Osteoblast (primary cell): ENCODE data around the gene CCDC138. TPM values are rescaled to one million over a fixed set of nuclear protein-coding genes. Genes with fewer than 3 reads are reported as not detected.

ENCODE experiments used
- DNase-seq: peaks from one replicate; pipeline ENCODE4 v3.0.0; 2011; ENCODE audit warnings: low spot score, mixed read lengths; ENCODE audit not compliant: insufficient read length; ENCODE audit errors: missing footprints
- H2AFZ ChIP-seq: 2 replicates; pipeline ENCODE4 v1.6.0; 2011; ENCODE audit warnings: mild to moderate bottlenecking, low read length
- H3K27ac ChIP-seq: 2 replicates; pipeline ENCODE4 v1.5.1; 2011; ENCODE audit warnings: mild to moderate bottlenecking, low read depth, low read length, moderate library complexity
- H3K27me3 ChIP-seq: 2 replicates; pipeline ENCODE4 v1.6.0; 2012; ENCODE audit warnings: mild to moderate bottlenecking, control low read depth, inconsistent platforms, low read length, moderate library complexity; ENCODE audit not compliant: insufficient read depth
- H3K36me3 ChIP-seq: 2 replicates; pipeline ENCODE4 v1.5.1; 2011; ENCODE audit warnings: mild to moderate bottlenecking, low read length, control low read depth, moderate library complexity; ENCODE audit not compliant: insufficient read depth
- H3K4me1 ChIP-seq: 2 replicates; pipeline ENCODE4 v1.5.1; 2011; ENCODE audit warnings: mild to moderate bottlenecking, low read length, control low read depth, moderate library complexity; ENCODE audit not compliant: insufficient read depth
- H3K4me2 ChIP-seq: 2 replicates; pipeline ENCODE4 v1.6.0; 2011; ENCODE audit warnings: mild to moderate bottlenecking, low read length; ENCODE audit not compliant: insufficient read depth
- H3K4me3 ChIP-seq: fragments of 200-600 bp; sonication (generic); 3 replicates; pipeline ENCODE4 v1.5.1; 2012; ENCODE audit warnings: mild to moderate bottlenecking, low read length, inconsistent platforms; ENCODE audit not compliant: insufficient read depth
- H3K79me2 ChIP-seq: 2 replicates; pipeline ENCODE4 v1.6.0; 2012; ENCODE audit warnings: mild to moderate bottlenecking, low read length, control low read depth, inconsistent platforms; ENCODE audit not compliant: insufficient read depth
- H3K9me3 ChIP-seq: 2 replicates; pipeline ENCODE4 v1.5.1; 2011; ENCODE audit warnings: low read depth, low read length, control low read depth
- H4K20me1 ChIP-seq: 2 replicates; pipeline ENCODE4 v1.6.0; 2012; ENCODE audit warnings: mild to moderate bottlenecking, low read length, control low read depth; ENCODE audit not compliant: insufficient read depth
- CTCF ChIP-seq: IDR thresholded peaks from 2 replicates; pipeline ENCODE4 v1.5.1; 2011; ENCODE audit warnings: mild to moderate bottlenecking, low read depth, low read length, moderate library complexity; ENCODE audit errors: extremely low read depth
- total RNA-seq: library from RNA; depleted of rRNA; stranded (reverse); fragments of >200 nt; gene quantifications from 2 replicates; pipeline ENCODE4 v1.2.3, GENCODE V29; 2012

Gene CCDC138
- total RNA-seq, 1 donor: 5.1 TPM

DNA sequence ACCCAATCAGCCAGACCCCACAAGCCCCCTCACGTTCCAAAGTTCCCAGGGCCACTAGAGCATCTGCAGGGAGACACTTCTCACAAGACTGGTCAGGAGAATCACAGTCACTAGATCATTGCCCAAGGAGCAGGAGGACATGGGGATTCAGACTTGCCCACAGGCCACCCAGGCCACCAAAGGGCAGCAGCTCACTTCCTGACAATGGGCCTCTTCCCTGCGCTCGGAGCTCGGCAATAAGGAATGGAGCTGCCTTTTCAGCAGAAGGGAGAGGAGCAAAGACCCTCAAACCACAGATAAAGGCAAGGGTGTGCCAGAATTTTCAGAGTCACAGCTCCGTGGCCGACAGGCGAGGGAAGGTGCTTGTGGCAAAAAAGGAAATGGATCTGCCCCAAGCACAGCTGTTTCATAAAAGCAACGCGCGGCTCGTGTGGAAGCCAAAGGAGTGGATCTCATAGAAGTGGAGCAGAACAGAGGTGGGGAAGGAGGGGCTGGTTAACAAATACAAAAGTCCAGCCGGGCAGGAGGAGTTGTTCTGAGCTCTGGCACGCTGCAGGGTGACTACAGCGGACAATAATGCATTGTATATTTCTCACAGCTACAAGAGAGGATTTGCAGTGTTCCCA, 130.3 kb downstream of the CCDC138 start:
- peaks cover 10% of the 10 kb centered on the region for H3K27me3 ChIP-seq
- no peaks in the 10 kb centered on the region for H3K4me1 ChIP-seq
- DNase-seq: no peak
- no peaks in the 10 kb centered on the region for H3K9me3 ChIP-seq
- TF ChIP-seq CTCF: no peak
- H3K4me2 ChIP-seq: no peak overlapping the region
- H3K36me3 ChIP-seq: no peaks in the 10 kb centered on the region
- H3K27ac ChIP-seq: no peak overlapping the region
- no peaks in the 10 kb centered on the region for H3K79me2 ChIP-seq
- no peak overlapping the region for H3K4me3 ChIP-seq
- H2AFZ ChIP-seq: no peak overlapping the region
- H4K20me1 ChIP-seq: no peaks in the 10 kb centered on the region

DNA sequence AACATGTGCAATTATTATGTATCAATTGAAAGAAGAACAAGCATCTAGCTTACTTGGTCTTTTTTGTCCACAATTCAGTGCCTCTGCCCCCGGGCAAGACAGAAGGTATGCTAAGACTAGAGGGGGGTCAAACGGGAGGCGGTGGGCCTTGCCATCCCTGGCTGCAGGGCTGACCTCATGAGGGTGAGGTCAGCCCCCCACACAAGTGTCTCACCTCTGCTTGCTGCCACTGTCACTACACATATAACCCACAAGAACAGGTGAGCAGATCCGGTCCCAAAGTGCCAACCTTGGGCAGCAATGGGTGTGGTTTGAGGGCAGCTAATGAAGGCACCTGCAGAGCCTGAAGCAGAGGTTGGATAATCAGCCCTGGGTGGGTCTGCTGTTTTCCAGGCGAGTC, 131.0 kb downstream of the CCDC138 start:
- Histone ChIP-seq H2AFZ (no peak overlapping the region), H3K4me2 (no peak overlapping the region), H3K36me3 (no peaks in the 10 kb centered on the region), H3K27ac (no peak overlapping the region), H3K4me3 (no peak overlapping the region), H4K20me1 (no peaks in the 10 kb centered on the region), H3K9me3 (no peaks in the 10 kb centered on the region), H3K4me1 (no peaks in the 10 kb centered on the region), H3K27me3 (peaks cover 10% of the 10 kb centered on the region), H3K79me2 (no peaks in the 10 kb centered on the region)
- no peak for TF ChIP-seq CTCF
- DNase-seq: no peak

DNA sequence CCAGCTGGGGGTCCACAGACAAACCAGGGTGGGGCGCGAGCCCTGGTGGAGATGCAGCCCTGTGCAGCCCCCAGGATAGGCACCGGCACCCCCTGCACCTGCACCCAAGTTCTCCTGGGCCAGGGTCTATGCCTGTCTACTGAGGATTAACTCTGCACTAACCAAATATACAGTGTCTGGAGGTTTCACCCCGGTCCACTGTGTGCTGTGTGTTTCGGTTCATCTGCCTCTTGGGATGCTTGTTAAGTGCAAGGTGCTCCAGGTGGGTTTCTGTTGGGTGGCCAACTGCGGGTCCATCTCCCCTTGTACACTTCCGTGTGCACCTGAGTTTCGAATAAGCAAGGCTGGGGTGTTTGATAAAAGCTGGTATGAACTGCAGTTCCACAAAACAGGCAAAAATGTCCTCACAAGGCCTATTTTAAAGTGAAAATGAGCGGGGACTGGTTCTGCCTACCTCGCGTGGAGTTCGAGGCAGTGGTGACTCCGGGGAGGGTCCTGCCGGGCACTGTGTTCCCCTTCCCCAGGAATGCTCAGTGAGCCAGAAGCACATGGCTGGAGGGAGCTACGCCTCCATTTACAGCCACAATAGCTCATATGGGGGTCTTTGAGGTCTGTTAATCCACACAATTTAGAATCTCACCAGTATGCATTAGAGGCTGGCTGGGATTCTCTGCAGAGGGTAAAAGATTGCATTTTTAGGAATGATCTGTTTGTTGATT, 131.7 kb downstream of the CCDC138 start:
- no peak for DNase-seq
- Histone ChIP-seq H3K27ac (no peak overlapping the region), H3K79me2 (no peaks in the 10 kb centered on the region), H3K4me2 (no peak overlapping the region), H3K9me3 (no peaks in the 10 kb centered on the region), H4K20me1 (no peaks in the 10 kb centered on the region), H3K27me3 (peaks cover 10% of the 10 kb centered on the region), H3K36me3 (no peaks in the 10 kb centered on the region), H3K4me1 (no peaks in the 10 kb centered on the region), H2AFZ (no peak overlapping the region), H3K4me3 (no peak overlapping the region)
- TF ChIP-seq CTCF: no peak

- Histone ChIP-seq H4K20me1 (no peaks in the 10 kb centered on the region), H3K27ac (no peak overlapping the region), H3K79me2 (no peaks in the 10 kb centered on the region), H2AFZ (no peak overlapping the region), H3K9me3 (no peaks in the 10 kb centered on the region), H3K27me3 (peaks cover 10% of the 10 kb centered on the region), H3K4me3 (no peak overlapping the region), H3K4me1 (no peaks in the 10 kb centered on the region), H3K4me2 (no peak overlapping the region), H3K36me3 (no peaks in the 10 kb centered on the region)
- TF ChIP-seq CTCF: no peak
- no peak for DNase-seq
Observed at GRCh38 chr2:108918941-108919341, 132.4 kb downstream of the CCDC138 start.
